HCT116 (cell line): Measurements from ENCODE around the gene ARRDC4.

Source experiments
- ELF1 ChIP-seq: IDR thresholded peaks from 2 replicates; pipeline ENCODE4 v1.6.1; 2012; ENCODE audit warnings: low read depth, borderline replicate concordance
- POLR2A ChIP-seq: IDR thresholded peaks from 2 replicates; pipeline ENCODE4 v1.7.0; 2011; ENCODE audit warnings: borderline replicate concordance; ENCODE audit not compliant: insufficient read depth, insufficient read length; ENCODE audit errors: extremely low read depth
- POLR2AphosphoS5 ChIP-seq: IDR thresholded peaks from 2 replicates; pipeline ENCODE4 v1.6.1; 2011; ENCODE audit warnings: mild to moderate bottlenecking, low read depth, low read length, moderate library complexity
- RAD21 ChIP-seq: IDR thresholded peaks from 2 replicates; pipeline ENCODE4 v1.6.1; 2012; ENCODE audit warnings: low read depth, mild to moderate bottlenecking
- SIN3A ChIP-seq: IDR thresholded peaks from 2 replicates; pipeline ENCODE4 v1.6.1; 2012; ENCODE audit warnings: low read depth
- TCF7L2 ChIP-seq: IDR thresholded peaks from 2 replicates; pipeline ENCODE4 v1.7.0; 2011; ENCODE audit warnings: borderline replicate concordance, inconsistent platforms; ENCODE audit not compliant: insufficient read depth, insufficient read length; ENCODE audit errors: extremely low read depth
- YY1 ChIP-seq: IDR thresholded peaks from 2 replicates; pipeline ENCODE4 v1.6.1; 2011; ENCODE audit warnings: low read length, low read depth, moderate library complexity, mild to moderate bottlenecking; ENCODE audit not compliant: insufficient replicate concordance; ENCODE audit errors: extremely low read depth
- TF ChIP-seq, protein P1 (sequence below), 3 experiments: fragments of 200-600 bp in 1 of 3; sonication (generic) in 1 of 3; IDR thresholded peaks in 2 of 3; conservative IDR thresholded peaks in 1 of 3; 2 replicates each; pipeline ENCODE4 v1.5.1; 2012 to 2017; ENCODE audit warnings: low read depth in 2 of 3, low read length in 2 of 3, antibody characterized with exemption in 1 of 3, borderline replicate concordance in 1 of 3, control low read depth in 1 of 3, mild to moderate bottlenecking in 1 of 3, mixed read lengths in 1 of 3, mixed run types in 1 of 3, moderate library complexity in 1 of 3; ENCODE audit not compliant: insufficient read depth in 1 of 3
- TF ChIP-seq, protein P2 (sequence below): IDR thresholded peaks from 2 replicates; pipeline ENCODE4 v1.6.1; 2011; ENCODE audit warnings: mild to moderate bottlenecking, low read length, moderate library complexity; ENCODE audit not compliant: insufficient replicate concordance; ENCODE audit errors: extremely low read depth
- TF ChIP-seq, protein P3 (sequence below): IDR thresholded peaks from 2 replicates; pipeline ENCODE4 v1.6.1; 2012; ENCODE audit warnings: low read depth
- TF ChIP-seq, protein P4 (sequence below): IDR thresholded peaks from 2 replicates; pipeline ENCODE4 v1.6.1; 2012

DNA sequence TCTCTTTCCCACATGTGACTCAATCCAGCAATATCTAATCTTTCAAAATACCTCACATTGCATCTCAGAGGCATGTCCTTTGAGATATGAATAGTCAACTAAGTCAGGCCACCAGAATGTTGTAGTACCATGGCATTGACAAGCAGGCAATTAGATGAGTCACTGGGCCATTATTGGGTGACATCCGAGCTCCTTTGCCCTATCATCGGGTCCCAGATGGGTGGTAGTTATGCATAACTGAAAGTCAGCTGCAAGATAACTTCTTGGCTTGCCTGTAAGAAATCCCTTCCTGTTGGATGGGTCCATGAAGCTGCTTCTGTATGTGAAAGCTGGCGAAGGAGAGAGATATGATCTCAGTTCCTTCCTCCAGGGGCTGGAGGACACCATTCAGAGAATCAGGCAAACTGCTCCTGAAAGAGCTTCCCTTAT, 32.8 kb downstream of the ARRDC4 start:
- TF ChIP-seq TCF7L2 (no peak), POLR2A (no peak), SIN3A (no peak), RAD21 (no peak), POLR2AphosphoS5 (no peak), YY1 (no peak), ELF1 (no peak)
- TF ChIP-seq, protein P1, sequence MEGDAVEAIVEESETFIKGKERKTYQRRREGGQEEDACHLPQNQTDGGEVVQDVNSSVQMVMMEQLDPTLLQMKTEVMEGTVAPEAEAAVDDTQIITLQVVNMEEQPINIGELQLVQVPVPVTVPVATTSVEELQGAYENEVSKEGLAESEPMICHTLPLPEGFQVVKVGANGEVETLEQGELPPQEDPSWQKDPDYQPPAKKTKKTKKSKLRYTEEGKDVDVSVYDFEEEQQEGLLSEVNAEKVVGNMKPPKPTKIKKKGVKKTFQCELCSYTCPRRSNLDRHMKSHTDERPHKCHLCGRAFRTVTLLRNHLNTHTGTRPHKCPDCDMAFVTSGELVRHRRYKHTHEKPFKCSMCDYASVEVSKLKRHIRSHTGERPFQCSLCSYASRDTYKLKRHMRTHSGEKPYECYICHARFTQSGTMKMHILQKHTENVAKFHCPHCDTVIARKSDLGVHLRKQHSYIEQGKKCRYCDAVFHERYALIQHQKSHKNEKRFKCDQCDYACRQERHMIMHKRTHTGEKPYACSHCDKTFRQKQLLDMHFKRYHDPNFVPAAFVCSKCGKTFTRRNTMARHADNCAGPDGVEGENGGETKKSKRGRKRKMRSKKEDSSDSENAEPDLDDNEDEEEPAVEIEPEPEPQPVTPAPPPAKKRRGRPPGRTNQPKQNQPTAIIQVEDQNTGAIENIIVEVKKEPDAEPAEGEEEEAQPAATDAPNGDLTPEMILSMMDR (IDR thresholded peaks at IDR 0.05 in 2 of 3, conservative IDR thresholded peaks at IDR 0.05 in 1 of 3; ENCODE audit: borderline replicate concordance in 1 of 3, insufficient read depth in 1 of 3, low read depth in 2 of 3, low read length in 2 of 3) = no peak
- TF ChIP-seq, protein P2, sequence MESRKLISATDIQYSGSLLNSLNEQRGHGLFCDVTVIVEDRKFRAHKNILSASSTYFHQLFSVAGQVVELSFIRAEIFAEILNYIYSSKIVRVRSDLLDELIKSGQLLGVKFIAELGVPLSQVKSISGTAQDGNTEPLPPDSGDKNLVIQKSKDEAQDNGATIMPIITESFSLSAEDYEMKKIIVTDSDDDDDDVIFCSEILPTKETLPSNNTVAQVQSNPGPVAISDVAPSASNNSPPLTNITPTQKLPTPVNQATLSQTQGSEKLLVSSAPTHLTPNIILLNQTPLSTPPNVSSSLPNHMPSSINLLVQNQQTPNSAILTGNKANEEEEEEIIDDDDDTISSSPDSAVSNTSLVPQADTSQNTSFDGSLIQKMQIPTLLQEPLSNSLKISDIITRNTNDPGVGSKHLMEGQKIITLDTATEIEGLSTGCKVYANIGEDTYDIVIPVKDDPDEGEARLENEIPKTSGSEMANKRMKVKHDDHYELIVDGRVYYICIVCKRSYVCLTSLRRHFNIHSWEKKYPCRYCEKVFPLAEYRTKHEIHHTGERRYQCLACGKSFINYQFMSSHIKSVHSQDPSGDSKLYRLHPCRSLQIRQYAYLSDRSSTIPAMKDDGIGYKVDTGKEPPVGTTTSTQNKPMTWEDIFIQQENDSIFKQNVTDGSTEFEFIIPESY = no peak
- TF ChIP-seq, protein P3, sequence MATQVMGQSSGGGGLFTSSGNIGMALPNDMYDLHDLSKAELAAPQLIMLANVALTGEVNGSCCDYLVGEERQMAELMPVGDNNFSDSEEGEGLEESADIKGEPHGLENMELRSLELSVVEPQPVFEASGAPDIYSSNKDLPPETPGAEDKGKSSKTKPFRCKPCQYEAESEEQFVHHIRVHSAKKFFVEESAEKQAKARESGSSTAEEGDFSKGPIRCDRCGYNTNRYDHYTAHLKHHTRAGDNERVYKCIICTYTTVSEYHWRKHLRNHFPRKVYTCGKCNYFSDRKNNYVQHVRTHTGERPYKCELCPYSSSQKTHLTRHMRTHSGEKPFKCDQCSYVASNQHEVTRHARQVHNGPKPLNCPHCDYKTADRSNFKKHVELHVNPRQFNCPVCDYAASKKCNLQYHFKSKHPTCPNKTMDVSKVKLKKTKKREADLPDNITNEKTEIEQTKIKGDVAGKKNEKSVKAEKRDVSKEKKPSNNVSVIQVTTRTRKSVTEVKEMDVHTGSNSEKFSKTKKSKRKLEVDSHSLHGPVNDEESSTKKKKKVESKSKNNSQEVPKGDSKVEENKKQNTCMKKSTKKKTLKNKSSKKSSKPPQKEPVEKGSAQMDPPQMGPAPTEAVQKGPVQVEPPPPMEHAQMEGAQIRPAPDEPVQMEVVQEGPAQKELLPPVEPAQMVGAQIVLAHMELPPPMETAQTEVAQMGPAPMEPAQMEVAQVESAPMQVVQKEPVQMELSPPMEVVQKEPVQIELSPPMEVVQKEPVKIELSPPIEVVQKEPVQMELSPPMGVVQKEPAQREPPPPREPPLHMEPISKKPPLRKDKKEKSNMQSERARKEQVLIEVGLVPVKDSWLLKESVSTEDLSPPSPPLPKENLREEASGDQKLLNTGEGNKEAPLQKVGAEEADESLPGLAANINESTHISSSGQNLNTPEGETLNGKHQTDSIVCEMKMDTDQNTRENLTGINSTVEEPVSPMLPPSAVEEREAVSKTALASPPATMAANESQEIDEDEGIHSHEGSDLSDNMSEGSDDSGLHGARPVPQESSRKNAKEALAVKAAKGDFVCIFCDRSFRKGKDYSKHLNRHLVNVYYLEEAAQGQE = no peak
- TF ChIP-seq, protein P4, sequence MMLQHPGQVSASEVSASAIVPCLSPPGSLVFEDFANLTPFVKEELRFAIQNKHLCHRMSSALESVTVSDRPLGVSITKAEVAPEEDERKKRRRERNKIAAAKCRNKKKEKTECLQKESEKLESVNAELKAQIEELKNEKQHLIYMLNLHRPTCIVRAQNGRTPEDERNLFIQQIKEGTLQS = no peak
